Lower lobe of right lung (tissue), 2 donors: ENCODE results near the gene APOBEC3B. TPM values are rescaled to one million over a fixed set of nuclear protein-coding genes. Genes with fewer than 3 reads are reported as not detected.
A peak's percentile ranks its signal among the peaks of the same experiment; 100 is the strongest.
"Not testable (repeated sequence)": the region's sequence is repeated elsewhere in the genome, so short reads cannot be mapped to it uniquely, and the experiment has no call there.

Experiments used
- ATAC-seq, 2 donors: fragments of 200-7000 bp; cut with Tn5 transposase; one replicate each; pipeline ENCODE4 v1.9.1; 2020 to 2022; ENCODE audit warnings: mild to moderate bottlenecking in 2 of 2, moderate library complexity in 2 of 2
- DNase-seq: peaks from one replicate; pipeline ENCODE4 v3.0.0-alpha.2; 2020
- H3K27ac ChIP-seq: fragments of 200-600 bp; one replicate; pipeline ENCODE4 v1.8.0; 2022
- H3K27me3 ChIP-seq: fragments of 200-600 bp; one replicate; pipeline ENCODE4 v1.8.0; 2022; ENCODE audit warnings: low read depth
- H3K36me3 ChIP-seq: fragments of 200-600 bp; one replicate; pipeline ENCODE4 v1.8.0; 2022; ENCODE audit warnings: mild to moderate bottlenecking
- H3K4me1 ChIP-seq: fragments of 200-600 bp; one replicate; pipeline ENCODE4 v1.8.0; 2022
- H3K4me3 ChIP-seq: fragments of 200-600 bp; one replicate; pipeline ENCODE4 v1.8.0; 2022; ENCODE audit warnings: mild to moderate bottlenecking
- H3K9me3 ChIP-seq: fragments of 200-600 bp; one replicate; pipeline ENCODE4 v1.8.0; 2022
- CTCF ChIP-seq: fragments of 200-600 bp; IDR thresholded peaks from one replicate; pipeline ENCODE4 v1.8.0; 2022; ENCODE audit warnings: antibody characterized with exemption, mild to moderate bottlenecking
- intact Hi-C: fragments of 100-400 bp; cut with DNase I; formaldehyde crosslinking; loops from one replicate; pipeline ENCODE4 v1.11.0; 2022
- total RNA-seq: library from RNA; stranded (reverse); fragmentation: NEBNext Ultra II Directional; extraction: Animal tissue kit (Norgen Biotek cat#: 25700); gene quantifications from one replicate; pipeline ENCODE4 v1.2.1, GENCODE V29; 2021
- donor health status: DM: no; HTN: yes; CAD: no; lungs with severe emphysema.

APOBEC3B gene
- total RNA-seq, 1 donor from 2014 or later, result 1.0 TPM

- Histone ChIP-seq H3K4me1 (no peaks in the 10 kb centered on the region), H3K36me3 (no peaks in the 10 kb centered on the region), H3K27me3 (no peaks in the 10 kb centered on the region), H3K27ac (no peak overlapping the region), H3K4me3 (no peak overlapping the region), H3K9me3 (no peaks in the 10 kb centered on the region)
- DNase-seq (no peak), ATAC-seq (no peak)
- no peak for TF ChIP-seq CTCF
- intact Hi-C loops, result no loop called here
Observed at GRCh38 chr22:38974170-38974825, 7.8 kb upstream of the APOBEC3B start.

- intact Hi-C loops, result no loop called here
- Histone ChIP-seq H3K9me3 (no peaks in the 10 kb centered on the region), H3K36me3 (no peaks in the 10 kb centered on the region), H3K27me3 (no peaks in the 10 kb centered on the region), H3K27ac (no peak overlapping the region), H3K4me1 (no peaks in the 10 kb centered on the region), H3K4me3 (no peak overlapping the region)
- DNase-seq, result no peak
- no peak for ATAC-seq
- no peak for TF ChIP-seq CTCF
Observed at GRCh38 chr22:38974826-38975175, 7.3 kb upstream of the APOBEC3B start.

- H3K36me3 ChIP-seq, H3K4me3 ChIP-seq, H3K27ac ChIP-seq, H3K27me3 ChIP-seq, intact Hi-C loops, DNase-seq, H3K9me3 ChIP-seq, ATAC-seq, H3K4me1 ChIP-seq: not testable (repeated sequence)
Observed at GRCh38 chr22:38977289-38977688, 4.9 kb upstream of the APOBEC3B start.

- H3K9me3 ChIP-seq, intact Hi-C loops, H3K4me3 ChIP-seq, H3K27ac ChIP-seq, H3K4me1 ChIP-seq, H3K36me3 ChIP-seq, H3K27me3 ChIP-seq, DNase-seq, ATAC-seq: not testable (repeated sequence)
Observed at GRCh38 chr22:38980587-38980986, 1.6 kb upstream of the APOBEC3B start.

GRCh38 chr22:38981005-38981991, 849 bp upstream of the APOBEC3B start:
- no peak for TF ChIP-seq CTCF
- Histone ChIP-seq H3K9me3 (no peaks in the 10 kb centered on the region), H3K4me3 (peak overlapping the region; percentile 43), H3K36me3 (no peaks in the 10 kb centered on the region), H3K27me3 (no peaks in the 10 kb centered on the region), H3K27ac (peak overlapping the region; percentile 46), H3K4me1 (no peaks in the 10 kb centered on the region)
- intact Hi-C loops, result no loop called here
- DNase-seq (no peak), ATAC-seq (peak in 1 of 2 donors; percentile 72)

- Histone ChIP-seq H3K27me3 (no peaks in the 10 kb centered on the region), H3K27ac (no peak overlapping the region), H3K4me3 (no peak overlapping the region), H3K4me1 (no peaks in the 10 kb centered on the region), H3K9me3 (no peaks in the 10 kb centered on the region), H3K36me3 (no peaks in the 10 kb centered on the region)
- DNase-seq (no peak), ATAC-seq (no peak)
- TF ChIP-seq CTCF, result no peak
- intact Hi-C loops, result no loop called here
Observed at GRCh38 chr22:38984224-38984623, 2.1 kb downstream of the APOBEC3B start.

GRCh38 chr22:38984784-38985757, 2.9 kb downstream of the APOBEC3B start:
- H3K4me1 ChIP-seq, H3K36me3 ChIP-seq, H3K9me3 ChIP-seq, H3K27ac ChIP-seq, H3K27me3 ChIP-seq, intact Hi-C loops, H3K4me3 ChIP-seq: not testable (repeated sequence)
- ATAC-seq, result peak; percentile 83 to 87
- DNase-seq, result peak; percentile 68
